SK-N-SH (cell line): ENCODE measurements around the gene GRB2. TPM values are rescaled to one million over a fixed set of nuclear protein-coding genes. Genes with fewer than 3 reads are reported as not detected.

Experiments used
- CTCF ChIA-PET: fragments of 300-600, 350-600 bp; formaldehyde crosslinking; extraction: SDS; loops from one replicate; lab custom pipeline; 2021; lab: Yijun Ruan, JAX
- POLR2A ChIA-PET: fragments of 350-600 bp; sonication (Branson Sonifier 250); formaldehyde crosslinking; extraction: SDS; loops from one replicate; lab custom pipeline; 2020; ENCODE audit warnings: antibody characterized with exemption, inconsistent platforms; lab: Yijun Ruan, JAX
- DNase-seq: peaks from one replicate; pipeline ENCODE4 v3.0.0; 2012
- H2AFZ ChIP-seq: fragments of 200-600 bp; sonication (generic); 2 replicates; pipeline ENCODE4 v1.8.1; 2016; ENCODE audit warnings: antibody characterized with exemption, mild to moderate bottlenecking, low read depth
- H3F3A ChIP-seq: fragments of 200-600 bp; sonication (generic); replicated peaks from 2 replicates; pipeline ENCODE3; 2016; ENCODE audit warnings: antibody characterized with exemption, mild to moderate bottlenecking; ENCODE audit not compliant: insufficient read depth
- H3K27ac ChIP-seq, 2 experiments: fragments of 200-500 bp in 1 of 2; fragments of 200-600 bp in 1 of 2; sonication (Bioruptor generic) in 1 of 2; sonication (generic), shearing (Covaris generic) in 1 of 2; 2 replicates each; pipeline versions ENCODE4 v1.5.1 to v1.6.1; 2014 to 2016; ENCODE audit warnings: low read depth in 2 of 2, inconsistent platforms in 1 of 2, low read length in 1 of 2, mild to moderate bottlenecking in 1 of 2, mixed read lengths in 1 of 2
- H3K27me3 ChIP-seq: fragments of 200-600 bp; sonication (generic), shearing (Covaris generic); 2 replicates; pipeline ENCODE4 v1.6.1; 2016; ENCODE audit warnings: mixed run types; ENCODE audit not compliant: insufficient read depth
- H3K36me3 ChIP-seq, 2 experiments: fragments of 200-500 bp in 1 of 2; fragments of 200-600 bp in 1 of 2; sonication (Bioruptor generic) in 1 of 2; sonication (generic) in 1 of 2; replicated peaks in 1 of 2; 2 replicates each; pipeline versions ENCODE3 to v1.5.1; 2014 to 2016; ENCODE audit warnings: low read length in 1 of 2, mild to moderate bottlenecking in 1 of 2; ENCODE audit not compliant: insufficient read depth in 2 of 2, control insufficient read depth in 1 of 2
- H3K4me1 ChIP-seq, 2 experiments: fragments of 200-500 bp in 1 of 2; fragments of 200-600 bp in 1 of 2; sonication (Bioruptor generic) in 1 of 2; sonication (generic), shearing (Covaris generic) in 1 of 2; 2 replicates each; pipeline versions ENCODE4 v1.5.1 to v1.6.1; 2014 to 2016; ENCODE audit warnings: low read depth in 1 of 2, low read length in 1 of 2, mixed run types in 1 of 2; ENCODE audit not compliant: insufficient read depth in 2 of 2, control insufficient read depth in 1 of 2
- H3K4me2 ChIP-seq: fragments of 200-600 bp; sonication (generic), shearing (Covaris generic); 2 replicates; pipeline ENCODE4 v1.6.1; 2017; ENCODE audit warnings: mixed run types
- H3K4me3 ChIP-seq, 2 experiments: fragments of 200-500 bp in 1 of 2; fragments of 200-600 bp in 1 of 2; sonication (Bioruptor generic) in 1 of 2; sonication (generic), shearing (Covaris generic) in 1 of 2; 2 replicates each; pipeline versions ENCODE4 v1.5.1 to v1.8.1; 2014 to 2016; ENCODE audit warnings: low read depth in 2 of 2, inconsistent platforms in 1 of 2, low read length in 1 of 2, mild to moderate bottlenecking in 1 of 2, mixed read lengths in 1 of 2, moderate library complexity in 1 of 2
- H3K79me2 ChIP-seq: fragments of 200-600 bp; sonication (generic); 2 replicates; pipeline ENCODE4 v1.8.1; 2017; ENCODE audit warnings: mild to moderate bottlenecking; ENCODE audit not compliant: insufficient read depth
- H3K9ac ChIP-seq: fragments of 200-600 bp; sonication (generic); 2 replicates; pipeline ENCODE4 v1.6.1; 2017; ENCODE audit warnings: mixed run types
- H3K9me2 ChIP-seq: fragments of 200-600 bp; sonication (generic); 2 replicates; pipeline ENCODE4 v1.6.1; 2017; ENCODE audit warnings: mixed run types
- H3K9me3 ChIP-seq: fragments of 200-600 bp; sonication (generic); 2 replicates; pipeline ENCODE4 v1.6.1; 2017; ENCODE audit warnings: mixed run types, mild to moderate bottlenecking, moderate library complexity
- H4K20me1 ChIP-seq: fragments of 200-600 bp; sonication (generic); 2 replicates; pipeline ENCODE4 v1.6.1; 2017; ENCODE audit warnings: mild to moderate bottlenecking, mixed run types; ENCODE audit not compliant: insufficient read depth
- CHD2 ChIP-seq: fragments of 150-350 bp; IDR thresholded peaks from 2 replicates; pipeline ENCODE4 v1.6.1; 2018; ENCODE audit warnings: low read length; ENCODE audit not compliant: partially characterized antibody
- EZH2phosphoT487 ChIP-seq: fragments of 200-600 bp; sonication (generic); IDR thresholded peaks from 2 replicates; pipeline ENCODE4 v1.6.1; 2017; ENCODE audit warnings: low read depth, mixed run types, mild to moderate bottlenecking, antibody characterized with exemption, moderate library complexity, borderline replicate concordance
- FOSL2 ChIP-seq: IDR thresholded peaks from 2 replicates; pipeline ENCODE4 v1.4.0; 2012; ENCODE audit warnings: low read depth, mild to moderate bottlenecking, moderate library complexity, borderline replicate concordance
- FOXJ3 ChIP-seq: sonication (generic); formaldehyde crosslinking; IDR thresholded peaks from 2 replicates; pipeline ENCODE4 v1.5.1; 2020; ENCODE audit warnings: mild to moderate bottlenecking, missing genetic modification reagents
- GATA2 ChIP-seq: sonication (generic); formaldehyde crosslinking; IDR thresholded peaks from 2 replicates; pipeline ENCODE4 v1.5.0; 2020; ENCODE audit warnings: mild to moderate bottlenecking, missing genetic modification reagents
- NFIC ChIP-seq: IDR thresholded peaks from 2 replicates; pipeline ENCODE4 v1.4.0; 2012; ENCODE audit warnings: borderline replicate concordance
- RAD21 ChIP-seq: IDR thresholded peaks from 2 replicates; pipeline ENCODE4 v1.6.1; 2012; ENCODE audit warnings: mild to moderate bottlenecking, low read length
- RCOR1 ChIP-seq: fragments of 150-350 bp; IDR thresholded peaks from 2 replicates; pipeline ENCODE4 v1.6.1; 2017; ENCODE audit warnings: antibody characterized with exemption, low read length
- SIN3A ChIP-seq: IDR thresholded peaks from 2 replicates; pipeline ENCODE4 v1.6.1; 2012; ENCODE audit warnings: low read depth, mild to moderate bottlenecking, low read length, moderate library complexity, borderline replicate concordance
- SMC3 ChIP-seq: IDR thresholded peaks from 2 replicates; pipeline ENCODE4 v1.6.1; 2012; ENCODE audit warnings: low read depth, low read length, improper control_type of control experiment
- TCF12 ChIP-seq: IDR thresholded peaks from 2 replicates; pipeline ENCODE4 v1.4.0; 2012
- TEAD4 ChIP-seq: IDR thresholded peaks from 2 replicates; pipeline ENCODE4 v1.4.0; 2012; ENCODE audit warnings: mild to moderate bottlenecking, borderline replicate concordance; ENCODE audit not compliant: insufficient read depth
- WGBS: methylation state at CpG from one replicate; pipeline ENCODE4 v1.1.6; 2017; ENCODE audit warnings: low lambda C conversion rate; 5-methylcytosine and 5-hydroxymethylcytosine counted together
- polyA plus RNA-seq, 3 experiments: library from polyadenylated mRNA; depleted of rRNA; stranded (reverse); fragments of >200 nt; gene quantifications; 2 replicates each; pipeline ENCODE4 v1.2.3, GENCODE V29; 2012
- TF ChIP-seq, protein P1 (sequence below): IDR thresholded peaks from 2 replicates; pipeline ENCODE4 v1.4.0; 2012; ENCODE audit warnings: low read depth, borderline replicate concordance
- TF ChIP-seq, protein P2 (sequence below): IDR thresholded peaks from 2 replicates; pipeline ENCODE4 v1.4.0; 2012; ENCODE audit warnings: low read depth
- TF ChIP-seq, protein P3 (sequence below): IDR thresholded peaks from 2 replicates; pipeline ENCODE4 v1.6.1; 2012; ENCODE audit warnings: mild to moderate bottlenecking, low read depth, low read length, moderate library complexity
- TF ChIP-seq, protein P4 (sequence below): fragments of 200-600 bp; sonication (generic); IDR thresholded peaks from 2 replicates; pipeline ENCODE4 v1.6.1; 2017; ENCODE audit warnings: antibody characterized with exemption, mild to moderate bottlenecking, moderate library complexity

Gene GRB2
- polyA plus RNA-seq, 1 of the 3 experiments (the other 2 are of a cell fraction) = 89.6 TPM

DNA sequence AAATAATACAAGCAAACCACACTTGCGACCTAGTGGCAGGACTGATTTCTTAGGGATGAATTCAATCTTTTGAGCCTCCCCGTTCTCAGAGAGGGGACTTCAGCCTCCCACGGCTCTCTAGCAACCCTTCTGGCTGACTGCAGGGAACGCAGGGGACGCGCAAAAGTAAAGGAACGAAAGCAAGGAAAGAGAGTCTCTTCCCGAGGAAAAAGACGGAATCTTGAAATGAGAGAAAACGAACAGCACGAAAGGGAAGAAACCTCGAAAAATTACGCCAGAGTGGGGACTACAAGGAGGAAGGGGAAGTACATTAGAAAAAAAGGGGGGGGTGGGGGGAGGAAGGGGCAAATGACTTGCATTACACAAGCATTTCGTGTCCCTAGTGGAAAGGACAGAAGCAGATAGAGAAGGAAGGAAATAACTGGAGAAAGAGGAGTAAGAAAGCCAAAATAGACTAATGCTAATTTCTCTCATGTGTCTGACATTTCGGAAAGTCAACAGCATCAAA is 1.2 kb downstream of the GRB2 start:
- peak overlapping the region; percentile 90 for H3K4me2 ChIP-seq
- ChIA-PET CTCF (interaction anchor here (0.8 to 5.8 kb wide), 23 partner anchors 8 to 164 kb away, joined by 3 to 65 read pairs (median 4); partner anchors contain the start of gene MIF4GD), POLR2A (interaction anchor here (2.4 kb wide), 1 partner anchor 10 kb away, joined by 20 read pairs; no protein-coding TSS in a partner anchor)
- H4K20me1 ChIP-seq = peaks cover 43% of the 10 kb centered on the region
- no peak overlapping the region for H2AFZ ChIP-seq
- no peaks in the 10 kb centered on the region; the same call in 1 of the 2 replicates for H3K27me3 ChIP-seq
- no peaks in the 10 kb centered on the region for H3K9me3 ChIP-seq
- peak overlapping the region; percentile 69 to 70 for H3K27ac ChIP-seq
- H3K9me2 ChIP-seq = no peaks in the 10 kb centered on the region
- H3K79me2 ChIP-seq = peaks cover 62% of the 10 kb centered on the region
- peaks cover 4 to 6% of the 10 kb centered on the region in 2 experiments; a peak in 3 of 4 replicates for H3K4me1 ChIP-seq
- peak; percentile 87 for DNase-seq
- H3F3A ChIP-seq = peaks cover 19% of the 10 kb centered on the region
- TF ChIP-seq FOXJ3 (CRISPR knock-in tag) (no peak), CHD2 (peak; percentile 44), NFIC (no peak), SIN3A (peak; percentile 88), TCF12 (no peak), TEAD4 (0 out of 2 replicates have a peak, but pooled peaks have one; percentile 19), FOSL2 (no peak), EZH2phosphoT487 (no peak), GATA2 (CRISPR knock-in tag) (no peak), RCOR1 (no peak), RAD21 (peak; percentile 96), SMC3 (peak; percentile 68)
- TF ChIP-seq, protein P1, sequence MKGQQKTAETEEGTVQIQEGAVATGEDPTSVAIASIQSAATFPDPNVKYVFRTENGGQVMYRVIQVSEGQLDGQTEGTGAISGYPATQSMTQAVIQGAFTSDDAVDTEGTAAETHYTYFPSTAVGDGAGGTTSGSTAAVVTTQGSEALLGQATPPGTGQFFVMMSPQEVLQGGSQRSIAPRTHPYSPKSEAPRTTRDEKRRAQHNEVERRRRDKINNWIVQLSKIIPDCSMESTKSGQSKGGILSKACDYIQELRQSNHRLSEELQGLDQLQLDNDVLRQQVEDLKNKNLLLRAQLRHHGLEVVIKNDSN = no peak
- TF ChIP-seq, protein P2, sequence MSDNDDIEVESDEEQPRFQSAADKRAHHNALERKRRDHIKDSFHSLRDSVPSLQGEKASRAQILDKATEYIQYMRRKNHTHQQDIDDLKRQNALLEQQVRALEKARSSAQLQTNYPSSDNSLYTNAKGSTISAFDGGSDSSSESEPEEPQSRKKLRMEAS = peak; percentile 33; the same call in 1 of the 2 replicates
- TF ChIP-seq, protein P3, sequence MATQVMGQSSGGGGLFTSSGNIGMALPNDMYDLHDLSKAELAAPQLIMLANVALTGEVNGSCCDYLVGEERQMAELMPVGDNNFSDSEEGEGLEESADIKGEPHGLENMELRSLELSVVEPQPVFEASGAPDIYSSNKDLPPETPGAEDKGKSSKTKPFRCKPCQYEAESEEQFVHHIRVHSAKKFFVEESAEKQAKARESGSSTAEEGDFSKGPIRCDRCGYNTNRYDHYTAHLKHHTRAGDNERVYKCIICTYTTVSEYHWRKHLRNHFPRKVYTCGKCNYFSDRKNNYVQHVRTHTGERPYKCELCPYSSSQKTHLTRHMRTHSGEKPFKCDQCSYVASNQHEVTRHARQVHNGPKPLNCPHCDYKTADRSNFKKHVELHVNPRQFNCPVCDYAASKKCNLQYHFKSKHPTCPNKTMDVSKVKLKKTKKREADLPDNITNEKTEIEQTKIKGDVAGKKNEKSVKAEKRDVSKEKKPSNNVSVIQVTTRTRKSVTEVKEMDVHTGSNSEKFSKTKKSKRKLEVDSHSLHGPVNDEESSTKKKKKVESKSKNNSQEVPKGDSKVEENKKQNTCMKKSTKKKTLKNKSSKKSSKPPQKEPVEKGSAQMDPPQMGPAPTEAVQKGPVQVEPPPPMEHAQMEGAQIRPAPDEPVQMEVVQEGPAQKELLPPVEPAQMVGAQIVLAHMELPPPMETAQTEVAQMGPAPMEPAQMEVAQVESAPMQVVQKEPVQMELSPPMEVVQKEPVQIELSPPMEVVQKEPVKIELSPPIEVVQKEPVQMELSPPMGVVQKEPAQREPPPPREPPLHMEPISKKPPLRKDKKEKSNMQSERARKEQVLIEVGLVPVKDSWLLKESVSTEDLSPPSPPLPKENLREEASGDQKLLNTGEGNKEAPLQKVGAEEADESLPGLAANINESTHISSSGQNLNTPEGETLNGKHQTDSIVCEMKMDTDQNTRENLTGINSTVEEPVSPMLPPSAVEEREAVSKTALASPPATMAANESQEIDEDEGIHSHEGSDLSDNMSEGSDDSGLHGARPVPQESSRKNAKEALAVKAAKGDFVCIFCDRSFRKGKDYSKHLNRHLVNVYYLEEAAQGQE = peak; percentile 57; the same call in 1 of the 2 replicates
- TF ChIP-seq, protein P4, sequence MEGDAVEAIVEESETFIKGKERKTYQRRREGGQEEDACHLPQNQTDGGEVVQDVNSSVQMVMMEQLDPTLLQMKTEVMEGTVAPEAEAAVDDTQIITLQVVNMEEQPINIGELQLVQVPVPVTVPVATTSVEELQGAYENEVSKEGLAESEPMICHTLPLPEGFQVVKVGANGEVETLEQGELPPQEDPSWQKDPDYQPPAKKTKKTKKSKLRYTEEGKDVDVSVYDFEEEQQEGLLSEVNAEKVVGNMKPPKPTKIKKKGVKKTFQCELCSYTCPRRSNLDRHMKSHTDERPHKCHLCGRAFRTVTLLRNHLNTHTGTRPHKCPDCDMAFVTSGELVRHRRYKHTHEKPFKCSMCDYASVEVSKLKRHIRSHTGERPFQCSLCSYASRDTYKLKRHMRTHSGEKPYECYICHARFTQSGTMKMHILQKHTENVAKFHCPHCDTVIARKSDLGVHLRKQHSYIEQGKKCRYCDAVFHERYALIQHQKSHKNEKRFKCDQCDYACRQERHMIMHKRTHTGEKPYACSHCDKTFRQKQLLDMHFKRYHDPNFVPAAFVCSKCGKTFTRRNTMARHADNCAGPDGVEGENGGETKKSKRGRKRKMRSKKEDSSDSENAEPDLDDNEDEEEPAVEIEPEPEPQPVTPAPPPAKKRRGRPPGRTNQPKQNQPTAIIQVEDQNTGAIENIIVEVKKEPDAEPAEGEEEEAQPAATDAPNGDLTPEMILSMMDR = peak; percentile 99
- WGBS = 1% methylated on average over 15 of the region's 15 CpGs
- H3K4me3 ChIP-seq = peak overlapping the region; percentile 82 to 86
- no peaks in the 10 kb centered on the region for H3K36me3 ChIP-seq
- H3K9ac ChIP-seq = peak overlapping the region; percentile 89
